Body of pancreas (tissue), 4 donors: ENCODE measurements around the gene PTPN14.

Experiments used
- CTCF ChIP-seq, 7 experiments: fragments of 450-650 bp in 4 of 7; fragments of 200-600 bp in 3 of 7; sonication (generic) in 3 of 7; IDR thresholded peaks; one replicate each; pipeline ENCODE4 v1.5.1; 2016 to 2019; ENCODE audit warnings: antibody characterized with exemption in 7 of 7
- POLR2A ChIP-seq, 3 donors: fragments of 450-650 bp; IDR thresholded peaks; one replicate each; pipeline ENCODE4 v1.6.1; 2016; ENCODE audit warnings: antibody characterized with exemption in 3 of 3, mild to moderate bottlenecking in 2 of 3

GRCh38 chr1:214573386-214574318 is 22.2 kb upstream of the PTPN14 start:
- TF ChIP-seq CTCF (IDR thresholded peaks at IDR 0.05): no peak
- TF ChIP-seq POLR2A (IDR thresholded peaks at IDR 0.05): no peak
